HG03025 (cell line): ENCODE measurements around the gene TENM4.
"Not testable (repeated sequence)": the region's sequence is repeated elsewhere in the genome, so short reads cannot be mapped to it uniquely, and the experiment has no call there.

Experiments used
- ATAC-seq: cut with Tn5 transposase; IDR thresholded peaks from one replicate; pipeline ENCODE4 v1.9.1; 2021; ENCODE audit warnings: mild to moderate bottlenecking, moderate library complexity; ENCODE audit not compliant: unreplicated experiment, low FRiP score

TENM4 gene

GRCh38 chr11:78647986-78648875, 792.6 kb downstream of the TENM4 start:
- ATAC-seq = no peak

- no peak for ATAC-seq
Measured at GRCh38 chr11:78647266-78647915, 793.4 kb downstream of the TENM4 start.

DNA sequence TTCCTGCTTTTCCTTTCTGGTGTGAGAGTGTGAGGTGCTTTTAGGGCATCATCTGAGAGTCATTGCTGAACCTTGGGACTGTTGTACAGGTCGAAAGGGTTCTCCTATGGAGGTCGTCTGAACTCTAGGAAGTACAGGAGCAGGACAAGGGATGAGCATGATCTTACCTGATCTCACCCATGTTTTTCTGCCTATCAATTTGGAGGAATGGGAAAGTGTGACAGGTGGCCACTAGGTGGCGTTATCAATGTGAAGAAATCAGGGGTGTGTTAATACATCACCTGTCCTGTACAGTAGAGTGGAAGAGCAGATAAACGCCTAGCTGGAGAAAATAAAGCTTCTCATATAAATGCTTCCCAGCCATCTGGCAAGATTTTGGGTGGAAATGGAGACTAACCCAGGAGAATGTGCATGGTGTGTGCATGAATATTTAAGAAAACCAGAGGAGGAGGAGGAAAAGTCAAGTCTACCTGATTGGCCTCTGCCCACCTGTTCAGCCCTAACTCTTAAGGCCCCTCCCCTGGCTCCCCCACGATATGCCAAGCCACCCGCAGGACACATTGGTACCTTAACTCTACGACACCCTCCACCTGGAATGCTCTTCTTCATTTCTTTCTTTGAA, 794.2 kb downstream of the TENM4 start:
- no peak for ATAC-seq

- peak; percentile 61 for ATAC-seq
Measured at GRCh38 chr11:78645226-78646202, 795.3 kb downstream of the TENM4 start.

GRCh38 chr11:78643676-78644056, 797.2 kb downstream of the TENM4 start:
- no peak for ATAC-seq

DNA sequence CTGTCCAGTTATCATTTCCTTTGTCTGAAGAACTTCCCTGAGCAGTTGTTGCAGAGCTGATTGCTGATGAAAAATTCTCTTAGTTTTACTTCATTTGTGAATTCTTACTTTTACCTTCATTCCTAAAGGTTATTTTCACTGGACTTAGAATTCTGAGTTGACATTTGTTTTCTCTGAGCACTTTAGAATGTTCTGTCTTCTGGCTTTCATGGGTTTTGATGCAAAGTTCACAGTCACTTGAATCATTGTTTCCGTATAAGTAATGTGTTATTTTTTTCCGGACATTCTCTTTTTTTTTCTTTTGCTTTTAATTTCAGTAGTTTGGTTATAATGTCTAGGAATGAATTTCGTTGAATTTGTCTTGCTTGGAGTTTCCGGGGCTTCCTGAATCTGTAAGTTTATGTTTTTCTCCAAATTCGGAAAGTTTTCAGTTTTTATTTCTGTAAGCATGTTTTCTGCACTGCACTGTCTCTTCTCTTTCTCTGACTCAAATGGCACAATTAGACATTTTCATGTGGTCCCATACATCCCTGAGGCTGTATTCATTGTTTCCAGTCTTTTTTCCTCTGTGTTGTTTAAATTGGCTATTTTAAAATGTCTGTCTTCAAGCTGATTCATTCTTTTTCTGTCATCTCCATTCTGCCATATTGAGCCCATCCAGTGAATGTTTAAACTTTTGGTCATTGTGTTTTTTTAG, 797.7 kb downstream of the TENM4 start:
- no peak for ATAC-seq

- no peak for ATAC-seq
Measured at GRCh38 chr11:78641541-78641940, 799.3 kb downstream of the TENM4 start.

DNA sequence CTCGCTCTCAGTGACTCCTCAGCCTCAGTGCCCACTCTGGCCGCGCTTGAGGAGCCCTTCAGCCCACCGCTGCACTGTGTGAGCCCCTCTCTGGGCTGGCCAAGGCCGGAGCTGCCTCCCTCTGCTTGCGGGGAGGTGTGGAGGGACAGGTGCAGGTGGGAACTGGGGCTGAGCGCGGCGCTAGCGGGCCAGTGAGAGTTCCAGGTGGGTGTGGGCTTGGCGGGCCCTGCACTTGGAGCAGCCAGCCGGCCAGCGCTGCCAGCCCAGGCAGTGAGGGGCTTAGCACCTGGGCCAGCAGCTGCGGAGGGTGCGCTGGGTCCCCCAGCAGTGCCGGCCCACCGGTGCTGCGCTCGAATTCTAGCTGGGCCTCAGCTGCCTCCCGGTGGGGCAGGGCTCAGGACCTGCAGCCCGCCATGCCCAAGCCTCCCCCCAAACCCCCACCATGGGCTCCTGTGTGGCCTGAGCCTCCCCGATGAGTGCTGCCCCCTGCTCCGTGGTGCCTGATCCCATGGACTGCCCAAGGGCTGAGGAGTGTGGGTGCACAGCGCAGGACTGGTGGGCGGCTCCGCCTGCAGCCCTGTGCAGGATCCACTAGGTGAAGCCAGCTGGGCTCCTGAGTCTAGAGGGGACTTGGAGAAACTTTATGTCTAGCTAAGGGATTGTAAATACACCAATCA, 802.0 kb downstream of the TENM4 start:
- ATAC-seq = no peak

DNA sequence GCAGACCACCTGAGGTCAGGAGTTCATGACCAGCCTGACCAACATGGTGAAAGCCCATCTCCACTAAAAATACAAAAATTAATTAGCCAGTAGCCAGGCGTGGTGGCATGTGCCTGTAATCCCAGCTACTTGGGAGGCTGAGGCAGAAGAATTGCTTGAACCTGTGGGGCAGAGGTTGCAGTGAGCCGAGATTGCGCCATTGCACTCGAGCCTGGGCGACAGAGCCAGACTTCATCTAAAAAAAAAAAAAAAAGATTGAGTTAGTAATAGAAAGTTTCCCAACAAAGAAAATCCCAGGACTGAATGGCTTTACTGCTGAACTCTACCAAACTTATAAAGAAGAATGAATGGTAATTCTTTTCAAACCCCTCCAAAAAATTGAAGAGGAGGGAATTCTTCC, 803.3 kb downstream of the TENM4 start:
- not testable (repeated sequence) for ATAC-seq

DNA sequence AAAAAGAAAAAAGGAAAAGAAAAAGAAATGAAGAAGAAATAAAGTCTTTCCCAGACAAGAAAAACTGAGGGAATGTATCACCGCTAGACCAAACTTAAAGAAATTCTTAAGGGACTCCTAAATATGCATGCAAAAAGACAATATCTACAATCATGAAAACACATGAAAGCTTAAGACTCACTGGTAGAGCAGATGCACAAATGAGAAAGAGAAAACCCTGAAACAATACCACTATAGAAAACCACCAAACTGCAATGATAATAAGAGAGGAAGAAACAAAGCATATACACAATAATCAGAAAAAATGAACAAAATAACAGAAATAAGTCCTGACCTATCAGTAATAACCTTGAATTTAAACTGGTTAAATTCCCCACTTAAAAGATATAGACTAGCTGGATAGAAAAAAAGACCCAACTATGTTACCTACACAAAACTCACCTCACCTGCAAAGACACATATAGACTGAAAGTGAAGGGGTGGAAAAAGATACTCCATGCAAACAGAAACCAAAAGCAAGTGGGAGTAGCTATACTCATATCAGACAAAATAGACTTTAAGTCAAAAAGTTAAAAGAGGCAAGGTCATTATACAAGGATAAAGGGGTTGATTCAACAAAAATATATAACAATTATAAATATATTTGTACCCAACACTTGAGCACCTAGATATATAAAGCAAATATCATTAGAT, 804.9 kb downstream of the TENM4 start:
- ATAC-seq = no peak

- no peak for ATAC-seq
Measured at GRCh38 chr11:78633516-78634310, 807.1 kb downstream of the TENM4 start.

GRCh38 chr11:78630561-78631303, 810.1 kb downstream of the TENM4 start:
- no peak for ATAC-seq

GRCh38 chr11:78630155-78630554, 810.7 kb downstream of the TENM4 start:
- ATAC-seq = no peak

GRCh38 chr11:78622666-78623065, 818.2 kb downstream of the TENM4 start:
- ATAC-seq = no peak

DNA sequence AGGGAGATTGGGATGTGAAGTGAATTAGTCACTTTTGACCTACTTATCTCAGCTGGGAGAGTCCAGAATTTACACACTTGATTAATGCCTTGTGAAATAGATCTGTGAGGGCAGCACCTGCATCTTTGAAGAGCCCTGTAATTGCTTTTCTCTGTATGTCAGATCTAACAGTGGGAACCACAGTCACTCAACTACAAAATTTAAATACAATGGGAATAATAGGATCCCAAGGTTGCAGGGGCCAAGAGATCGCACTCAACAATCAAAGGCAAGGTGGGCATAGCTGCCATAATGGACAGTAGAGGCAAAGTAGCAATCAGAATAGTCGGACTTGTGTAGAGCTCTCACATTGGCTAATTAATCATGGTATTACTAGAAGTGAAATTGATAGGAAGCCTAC, 820.7 kb downstream of the TENM4 start:
- ATAC-seq = no peak

DNA sequence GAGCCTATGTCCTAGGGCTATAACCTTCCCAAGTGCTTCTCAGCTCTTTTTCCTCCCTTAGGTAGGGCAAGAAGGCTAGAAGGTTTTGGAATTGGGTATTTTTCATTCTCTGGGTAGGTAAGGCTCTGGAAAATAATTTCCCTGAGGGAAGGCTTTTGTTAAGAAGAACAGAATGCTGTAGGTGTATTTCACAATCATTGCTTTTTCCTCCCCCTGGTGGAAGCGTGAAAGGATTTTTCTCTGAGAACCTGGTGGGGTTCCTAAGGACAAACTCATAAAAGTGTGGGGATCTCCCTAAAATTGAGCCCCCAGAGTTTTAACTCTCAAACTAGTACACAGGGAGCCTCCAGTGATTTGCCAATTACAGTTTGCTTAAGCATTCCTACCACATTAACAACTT, 825.1 kb downstream of the TENM4 start:
- no peak for ATAC-seq

DNA sequence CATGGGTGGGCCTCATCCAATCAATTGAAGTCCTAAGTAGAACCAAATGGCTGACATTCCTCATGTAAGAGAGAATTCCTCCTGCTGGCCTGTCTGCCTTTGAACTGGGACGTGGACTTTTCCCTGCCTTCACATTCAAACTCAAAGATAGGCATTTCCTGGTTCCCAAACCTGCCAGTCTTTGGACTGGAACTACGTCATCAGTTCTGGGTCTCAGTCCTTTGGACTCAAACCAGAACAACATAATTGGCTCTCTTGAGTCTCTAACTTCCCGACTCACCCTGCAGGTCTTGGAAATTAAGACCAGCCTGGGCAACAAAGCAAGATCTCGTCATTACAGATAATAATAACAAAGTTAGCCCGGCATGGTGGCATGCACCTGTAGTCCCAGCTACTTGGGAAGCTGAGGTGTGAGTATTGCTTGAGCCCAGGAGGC, 827.4 kb downstream of the TENM4 start:
- ATAC-seq = no peak
